ENCODE data around the gene NCOA7. TPM values are rescaled to one million over a fixed set of nuclear protein-coding genes. Genes with fewer than 3 reads are reported as not detected.
"Not testable (repeated sequence)": the region's sequence is repeated elsewhere in the genome, so short reads cannot be mapped to it uniquely, and the experiment has no call there.

Gene NCOA7
- total and polyA plus RNA-seq, 2 of the 8 experiments (the other 6 are each of a cell fraction or from before 2014, with no cell fraction given) = 2.6 to 10.7 TPM

DNA sequence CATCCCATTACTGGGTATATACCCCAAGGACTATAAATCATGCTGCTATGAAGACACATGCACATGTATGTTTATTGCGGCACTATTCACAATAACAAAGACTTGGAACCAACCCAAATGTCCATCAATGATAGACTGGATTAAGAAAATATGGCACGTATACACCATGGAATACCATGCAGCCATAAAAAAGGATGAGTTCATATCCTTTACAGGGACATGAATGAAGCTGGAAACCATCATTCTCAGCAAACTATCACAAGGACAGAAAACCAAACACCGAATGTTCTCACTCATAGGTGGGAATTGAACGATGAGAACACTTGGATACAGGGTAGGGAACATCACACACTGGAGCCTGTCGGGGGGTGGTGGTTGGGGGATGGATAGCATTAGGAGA is 57.5 kb downstream of the NCOA7 start:
- not testable (repeated sequence) for FAIRE-seq; H3K79me2 ChIP-seq (ENCODE audit: control insufficient read depth in 1 of 2, insufficient read depth in 2 of 2, low read length in 2 of 2)

More for the DNA sequence above, 57.5 kb downstream of the NCOA7 start:
- H2BK12ac ChIP-seq (ENCODE audit: low read depth, low read length); H3K4me3 ChIP-seq (ENCODE audit: extremely low read depth in 1 of 4, insufficient read depth in 2 of 4, low read depth in 3 of 4, low read length in 4 of 4); H3K27me3 ChIP-seq (replicated peaks in 1 of 4; ENCODE audit: control insufficient read depth in 3 of 4, extremely low read depth in 1 of 4, insufficient read depth in 3 of 4, low read length in 3 of 4); H3K79me1 ChIP-seq (ENCODE audit: low read depth, low read length); H3K4me2 ChIP-seq (ENCODE audit: insufficient read depth in 1 of 2, low read depth in 2 of 2, low read length in 2 of 2); H3K9me3 ChIP-seq (ENCODE audit: insufficient read depth in 2 of 2, low read depth in 1 of 2, low read length in 1 of 2); H2BK20ac ChIP-seq (ENCODE audit: low read length); H2BK120ac ChIP-seq (replicated peaks; ENCODE audit: low read depth, low read length); H3K56ac ChIP-seq (replicated peaks; ENCODE audit: insufficient read length, low read depth, low read length); H3K23ac ChIP-seq (ENCODE audit: insufficient read length); H3K14ac ChIP-seq (ENCODE audit: insufficient read length); H2AK5ac ChIP-seq (ENCODE audit: low read depth, low read length); H3K4ac ChIP-seq (replicated peaks; ENCODE audit: insufficient read length, low read depth, low read length); H3K23me2 ChIP-seq (ENCODE audit: low read depth, low read length); DNase-seq (ENCODE audit: low read depth in 1 of 2, low spot score in 2 of 2); H2BK15ac ChIP-seq (ENCODE audit: low read length); H4K8ac ChIP-seq (ENCODE audit: extremely low read depth, insufficient read depth, low read length); H4K91ac ChIP-seq (replicated peaks; ENCODE audit: insufficient read length, low read length); H3K36me3 ChIP-seq (ENCODE audit: control insufficient read depth in 2 of 4, insufficient read depth in 4 of 4, low read length in 3 of 4); H4K20me1 ChIP-seq (replicated peaks in 1 of 2; ENCODE audit: control insufficient read depth in 1 of 2, insufficient read depth in 2 of 2, low read length in 2 of 2); H2AFZ ChIP-seq (ENCODE audit: low read length); H3K9ac ChIP-seq (replicated peaks in 1 of 4; ENCODE audit: extremely low read depth in 1 of 4, low read depth in 3 of 4, low read length in 3 of 4); H3K4me1 ChIP-seq (replicated peaks in 1 of 4; ENCODE audit: control insufficient read depth in 3 of 4, insufficient read depth in 4 of 4, low read length in 3 of 4); H3K27ac ChIP-seq (ENCODE audit: low read depth, low read length); H3K18ac ChIP-seq (ENCODE audit: extremely low read depth, low read length); H2BK5ac ChIP-seq (ENCODE audit: low read depth, low read length); H4K5ac ChIP-seq (ENCODE audit: insufficient read length, low read depth, low read length): not testable (repeated sequence)
- 92% methylated on average over 5 of the region's 5 CpGs; no CpG with 5 or more reads in 1 of the 2 experiments for WGBS, 2 experiments (ENCODE audit: extremely low coverage in 1 of 2, insufficient coverage in 1 of 2, insufficient read length in 1 of 2, insufficient replicate concordance in 2 of 2, low coverage in 1 of 2, low lambda C conversion rate in 2 of 2, missing lambda C conversion rate in 1 of 2)
- ChIA-PET POLR2A (ENCODE audit: partially characterized antibody) (interaction anchor here (1.2 kb wide), 1 partner anchor 14 kb away, joined by 3 read pairs; no protein-coding TSS in a partner anchor), CTCF (ENCODE audit: partially characterized antibody) (interaction anchor here (1.0 to 1.6 kb wide), 2 partner anchors 9 to 10 kb away, joined by 3 read pairs; no protein-coding TSS in a partner anchor)
